ENCODE results near the gene HOXC10.
A peak's percentile ranks its signal among the peaks of the same experiment; 100 is the strongest.

HOXC10 gene

DNA sequence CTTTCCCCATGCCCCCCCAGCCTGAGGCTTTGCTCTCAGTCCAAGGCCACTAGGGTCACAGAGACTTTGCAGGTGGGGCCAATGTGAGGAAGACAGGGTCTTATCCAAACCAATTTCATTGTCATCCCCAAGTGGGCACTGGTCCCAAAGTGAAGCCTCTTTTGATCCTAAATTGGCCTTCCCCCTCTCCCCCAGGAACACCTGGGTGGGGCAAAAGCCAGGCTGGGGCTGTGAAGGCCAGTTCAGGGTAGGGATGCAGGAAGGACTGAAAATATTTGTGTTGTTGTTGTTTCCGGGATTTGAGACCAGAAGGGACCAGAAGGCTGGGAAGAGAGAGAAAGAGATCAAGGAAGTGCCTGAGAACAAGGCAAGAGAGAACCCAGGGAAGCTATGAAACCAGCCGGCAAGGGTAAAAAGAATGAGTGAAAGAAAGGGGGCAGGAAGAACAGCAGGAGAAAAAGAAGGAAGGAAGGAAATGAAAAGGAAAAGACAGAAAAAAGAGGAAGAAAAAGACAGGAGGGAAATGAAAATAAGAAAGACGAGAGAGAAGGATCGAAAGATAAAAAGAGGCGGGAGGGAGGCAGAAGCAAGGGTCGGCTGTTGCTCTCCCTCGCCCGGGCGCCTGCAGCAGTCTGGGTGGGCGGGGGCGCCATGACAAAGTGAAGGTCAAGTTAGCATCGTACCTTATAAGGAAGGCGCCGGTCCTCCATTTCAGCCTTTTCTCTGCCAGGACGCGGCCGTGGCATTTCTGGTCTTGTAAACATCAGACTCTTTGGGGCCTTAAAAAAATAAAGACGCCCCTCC, 19.5 kb upstream of the HOXC10 start:
- no peak for DNase-seq

DNA sequence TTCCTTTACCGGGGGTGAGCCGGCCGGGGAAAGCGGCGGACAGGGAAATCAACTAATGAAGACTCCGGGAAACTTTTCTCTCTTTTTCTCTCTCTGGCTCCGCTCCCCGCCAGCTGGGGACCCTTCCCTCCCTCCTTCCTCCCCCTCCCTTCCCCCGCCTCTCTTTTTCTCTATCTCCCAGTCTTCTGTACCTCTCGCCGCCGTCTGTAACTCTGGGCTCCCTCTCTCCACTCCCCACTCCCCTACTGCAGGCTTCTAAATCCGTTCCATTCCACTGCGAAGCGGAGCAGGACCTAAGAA, 18.9 kb upstream of the HOXC10 start:
- DNase-seq, result no peak

DNA sequence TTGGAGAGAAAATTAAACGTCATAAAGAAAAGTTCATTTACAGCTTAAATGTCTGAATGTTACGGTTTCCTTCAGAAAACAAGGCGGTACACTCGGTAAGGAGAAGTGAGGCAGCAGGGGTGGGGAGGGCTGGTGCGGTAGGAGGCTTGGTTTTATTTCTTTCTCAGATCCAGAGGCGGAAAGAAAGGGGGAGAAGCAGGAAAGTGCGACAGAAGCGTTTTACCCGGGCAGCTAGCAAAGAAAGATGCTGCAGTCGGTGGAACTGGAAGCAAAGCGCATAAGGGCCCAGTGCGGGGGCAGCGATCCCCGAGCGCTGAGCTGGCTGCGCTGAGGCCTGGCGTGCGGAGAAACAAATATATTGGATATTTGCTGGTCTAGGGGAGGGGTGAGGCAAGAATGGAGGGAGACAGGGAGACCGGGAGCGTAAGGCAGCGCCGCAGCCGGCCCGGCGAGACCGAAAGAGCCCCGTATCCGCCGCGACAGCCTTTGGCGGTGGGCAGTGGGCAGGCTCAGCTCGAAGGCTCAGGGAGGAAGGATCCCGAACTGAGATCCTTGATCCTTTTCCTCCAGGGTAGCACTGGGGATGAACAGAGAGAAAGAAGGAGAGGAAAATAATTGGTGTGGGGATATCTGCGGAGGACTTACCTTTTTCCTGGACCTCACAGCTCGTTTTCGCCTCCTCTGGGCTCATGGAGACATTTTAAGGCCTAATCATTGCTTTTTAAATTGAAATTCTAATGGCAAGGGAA, 18.4 kb upstream of the HOXC10 start:
- DNase-seq, result no peak

- DNase-seq, result no peak
Observed at GRCh38 chr12:53967421-53967925, 17.5 kb upstream of the HOXC10 start.

GRCh38 chr12:53968214-53969127, 16.5 kb upstream of the HOXC10 start:
- no peak for DNase-seq

- DNase-seq, result no peak
Observed at GRCh38 chr12:53969588-53970259, 15.2 kb upstream of the HOXC10 start.

GRCh38 chr12:53970451-53970850, 14.5 kb upstream of the HOXC10 start:
- no peak for DNase-seq

GRCh38 chr12:53971129-53971528, 13.8 kb upstream of the HOXC10 start:
- DNase-seq, result no peak

GRCh38 chr12:53971686-53972085, 13.3 kb upstream of the HOXC10 start:
- DNase-seq, result no peak

GRCh38 chr12:53972152-53972702, 12.7 kb upstream of the HOXC10 start:
- no peak for DNase-seq

GRCh38 chr12:53972722-53973235, 12.2 kb upstream of the HOXC10 start, which contains the start of gene HOXC11:
TSS of gene HOXC11 (plus strand) at chr12:53973126. CDS start at chr12:53973242, 116 bp downstream.
- no peak for DNase-seq

DNA sequence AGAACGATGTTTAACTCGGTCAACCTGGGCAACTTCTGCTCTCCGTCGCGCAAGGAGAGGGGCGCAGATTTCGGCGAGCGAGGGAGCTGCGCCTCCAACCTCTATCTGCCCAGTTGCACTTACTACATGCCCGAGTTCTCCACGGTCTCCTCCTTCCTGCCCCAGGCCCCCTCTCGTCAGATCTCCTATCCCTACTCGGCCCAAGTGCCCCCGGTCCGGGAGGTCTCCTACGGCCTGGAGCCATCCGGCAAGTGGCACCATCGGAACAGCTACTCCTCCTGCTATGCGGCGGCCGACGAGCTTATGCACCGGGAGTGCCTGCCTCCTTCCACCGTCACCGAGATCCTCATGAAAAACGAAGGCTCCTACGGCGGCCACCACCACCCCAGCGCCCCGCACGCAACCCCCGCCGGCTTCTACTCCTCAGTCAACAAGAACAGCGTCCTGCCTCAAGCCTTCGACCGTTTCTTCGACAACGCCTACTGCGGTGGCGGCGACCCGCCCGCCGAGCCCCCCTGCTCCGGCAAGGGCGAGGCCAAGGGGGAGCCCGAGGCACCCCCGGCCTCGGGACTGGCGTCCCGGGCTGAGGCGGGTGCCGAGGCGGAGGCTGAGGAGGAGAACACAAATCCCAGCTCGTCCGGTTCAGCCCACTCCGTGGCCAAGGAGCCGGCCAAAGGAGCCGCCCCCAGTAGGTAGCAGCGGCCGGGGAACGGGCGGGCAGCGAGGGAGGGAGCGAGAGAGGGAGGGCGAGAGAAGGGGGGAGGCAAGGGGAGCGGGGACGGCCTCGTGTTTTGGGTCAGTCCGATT, 11.5 kb upstream of the HOXC10 start:
- no peak for DNase-seq

DNA sequence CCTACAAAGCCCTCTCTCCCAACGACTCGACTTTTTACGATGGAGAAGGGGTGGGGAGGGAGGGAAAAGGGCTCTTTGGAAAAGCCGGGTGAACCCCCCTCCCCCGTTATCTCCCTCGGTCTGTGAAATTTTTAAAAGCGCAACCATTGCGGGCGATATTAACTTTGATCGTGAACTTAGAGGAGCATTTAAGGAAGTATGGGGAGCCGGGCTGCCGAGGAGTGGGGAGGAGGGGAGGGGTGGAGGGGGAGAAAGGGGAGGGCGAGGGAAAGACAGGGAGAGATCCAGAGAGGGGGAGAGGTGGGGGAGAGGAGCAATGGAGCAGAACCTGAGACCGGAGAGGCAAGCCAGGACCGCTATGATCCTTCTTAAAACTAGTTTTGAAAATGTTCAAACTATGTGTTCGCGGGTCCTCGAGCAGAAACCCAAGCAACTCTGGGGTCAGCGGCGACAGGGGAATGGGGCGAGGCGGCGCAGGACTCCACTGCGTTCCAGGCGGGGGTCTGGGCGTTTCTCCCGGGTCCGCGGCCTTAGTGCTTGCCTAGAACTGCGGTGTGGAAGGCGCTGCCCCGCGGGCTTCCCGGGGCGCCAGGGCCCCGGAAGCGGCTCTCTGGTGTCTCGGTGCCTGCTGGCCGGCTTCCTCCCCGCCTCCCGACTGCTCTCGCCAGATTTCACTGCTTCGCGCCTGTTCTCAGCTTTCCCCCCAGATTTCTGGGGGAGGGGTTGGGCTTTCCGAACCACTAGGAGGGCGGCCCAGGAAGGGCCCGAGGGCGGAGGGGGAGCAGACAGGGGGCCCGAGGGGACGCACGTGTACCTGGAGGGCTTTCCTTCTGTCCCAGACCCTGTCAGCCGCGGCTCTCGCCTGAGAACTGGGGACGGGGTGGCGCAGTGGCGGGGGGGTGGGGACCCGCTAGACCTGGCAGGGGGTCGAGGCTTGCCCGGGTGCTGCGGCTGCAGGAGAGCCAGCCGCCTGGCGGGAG, 10.6 kb upstream of the HOXC10 start, which contains the start of gene HOTAIR:
TSS of gene HOTAIR (minus strand) at position 871 of the 980 bp plus-strand sequence.
- DNase-seq, result peak; percentile 37

- no peak for DNase-seq
Observed at GRCh38 chr12:53975064-53975471, 9.9 kb upstream of the HOXC10 start.

GRCh38 chr12:53975479-53976152, 9.3 kb upstream of the HOXC10 start:
- no peak for DNase-seq

DNA sequence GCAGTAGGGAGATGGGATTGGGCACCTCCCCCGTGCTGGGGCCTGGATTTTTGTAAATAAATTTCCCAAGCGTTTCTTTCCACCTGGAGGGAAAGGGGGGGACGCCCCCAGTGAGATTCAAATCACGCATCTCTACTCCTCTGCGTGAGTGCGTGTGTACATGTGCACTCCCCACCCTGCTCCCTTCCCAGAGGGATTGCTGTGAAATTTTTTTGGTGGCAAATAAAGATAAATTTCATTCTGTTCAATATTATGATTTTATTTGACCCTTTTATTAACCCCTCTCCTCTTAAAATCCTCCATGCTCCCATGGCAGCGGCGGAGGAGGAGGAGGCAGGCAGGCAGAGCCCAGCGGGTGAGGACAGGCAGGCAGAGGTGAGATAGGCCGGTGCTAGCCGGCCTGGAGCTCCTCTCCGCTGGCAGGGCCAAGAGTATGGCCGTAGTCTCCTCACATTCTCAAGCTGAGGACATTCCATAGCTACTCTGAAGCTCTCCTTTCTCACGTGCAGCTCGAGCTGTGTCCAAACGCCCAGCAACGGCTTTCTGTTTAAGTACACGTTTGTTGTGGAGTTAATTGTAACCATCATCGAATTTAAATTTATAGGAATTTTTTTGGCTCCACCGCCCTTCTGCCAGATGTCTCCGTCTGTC, 8.6 kb upstream of the HOXC10 start:
- DNase-seq, result no peak

- no peak for DNase-seq
Observed at GRCh38 chr12:53976823-53977595, 7.9 kb upstream of the HOXC10 start.
